SW480 (cell line): ENCODE measurements around the gene ECI1.
"Not testable (repeated sequence)": the region's sequence is repeated elsewhere in the genome, so short reads cannot be mapped to it uniquely, and the experiment has no call there.

Experiments used
- DNase-seq: peaks from one replicate; pipeline ENCODE4 v3.0.0-alpha.2; 2016; ENCODE audit warnings: low spot score

Gene ECI1

GRCh38 chr16:2252806-2253148 lies 1.4 kb upstream of the ECI1 start:
- DNase-seq, result no peak

- no peak for DNase-seq
Observed at GRCh38 chr16:2250652-2251295, 613 bp downstream of the ECI1 start.

- DNase-seq, result no peak
Observed at GRCh38 chr16:2246301-2246885, 5.0 kb downstream of the ECI1 start.

GRCh38 chr16:2244926-2245795 lies 6.2 kb downstream of the ECI1 start:
- DNase-seq, result no peak

GRCh38 chr16:2244301-2244700 lies 7.1 kb downstream of the ECI1 start:
- DNase-seq, result no peak

- DNase-seq, result no peak
Observed at GRCh38 chr16:2243781-2244180, 7.6 kb downstream of the ECI1 start.

- DNase-seq, result no peak
Observed at GRCh38 chr16:2243031-2243528, 8.3 kb downstream of the ECI1 start.

- DNase-seq, result peak; percentile 59
Observed at GRCh38 chr16:2242598-2242997, 8.8 kb downstream of the ECI1 start.

GRCh38 chr16:2240331-2240730 lies 11.1 kb downstream of the ECI1 start:
- not testable (repeated sequence) for DNase-seq

GRCh38 chr16:2238838-2239675 lies 12.3 kb downstream of the ECI1 start:
- DNase-seq, result no peak

- DNase-seq, result no peak
Observed at GRCh38 chr16:2238150-2238837, 13.1 kb downstream of the ECI1 start.

- DNase-seq, result no peak
Observed at GRCh38 chr16:2237493-2238149, 13.8 kb downstream of the ECI1 start.

GRCh38 chr16:2237102-2237482 lies 14.3 kb downstream of the ECI1 start:
- DNase-seq, result no peak

- peak; percentile 42 for DNase-seq
Observed at GRCh38 chr16:2236337-2237101, 14.9 kb downstream of the ECI1 start, which contains the start of gene DNASE1L2. Gene DNASE1L2 (plus strand): TSS chr16:2236444. CDS start chr16:2236817, 373 bp downstream.

- DNase-seq, result peak; percentile 62
Observed at GRCh38 chr16:2235695-2236336, 15.6 kb downstream of the ECI1 start.

GRCh38 chr16:2235234-2235651 lies 16.1 kb downstream of the ECI1 start:
- no peak for DNase-seq

- no peak for DNase-seq
Observed at GRCh38 chr16:2234813-2235170, 16.6 kb downstream of the ECI1 start.

- no peak for DNase-seq
Observed at GRCh38 chr16:2233872-2234812, 17.2 kb downstream of the ECI1 start.
